DND-41 (cell line): ENCODE results near the gene MYL4.
A peak's percentile ranks its signal among the peaks of the same experiment; 100 is the strongest.

Experiments
- ATAC-seq: fragments of 200-7000 bp; cut with Tn5 transposase; 3 replicates; pipeline ENCODE4 v1.9.1; 2021; ENCODE audit warnings: low read depth; ENCODE audit not compliant: insufficient read depth
- DNase-seq: peaks from one replicate; pipeline ENCODE4 v3.0.0-alpha.2; 2020
- H2AFZ ChIP-seq: 2 replicates; pipeline ENCODE4 v1.6.0; 2012; ENCODE audit warnings: low read depth, low read length
- H3K27ac ChIP-seq: 2 replicates; pipeline ENCODE4 v1.5.1; 2012; ENCODE audit warnings: low read length, inconsistent platforms
- H3K27me3 ChIP-seq: fragments of 200-600 bp; sonication (generic); 2 replicates; pipeline ENCODE4 v1.6.0; 2012; ENCODE audit warnings: low read length, mild to moderate bottlenecking, inconsistent platforms; ENCODE audit not compliant: insufficient read depth, poor library complexity
- H3K36me3 ChIP-seq: 2 replicates; pipeline ENCODE4 v1.5.1; 2012; ENCODE audit warnings: low read length, inconsistent platforms; ENCODE audit not compliant: insufficient read depth
- H3K4me1 ChIP-seq: 2 replicates; pipeline ENCODE4 v1.5.1; 2012; ENCODE audit warnings: mild to moderate bottlenecking, low read length; ENCODE audit not compliant: insufficient read depth
- H3K4me2 ChIP-seq: 2 replicates; pipeline ENCODE4 v1.6.0; 2012; ENCODE audit warnings: mild to moderate bottlenecking, moderate library complexity, low read length, inconsistent platforms; ENCODE audit not compliant: insufficient read depth
- H3K4me3 ChIP-seq, 2 experiments: fragments of 200-600 bp in 1 of 2; shearing (Covaris generic) in 1 of 2; 2 replicates each; pipeline ENCODE4 v1.5.1; 2012 to 2016; ENCODE audit warnings: inconsistent platforms in 2 of 2, low read length in 2 of 2, mild to moderate bottlenecking in 2 of 2, low read depth in 1 of 2, moderate library complexity in 1 of 2
- H3K79me2 ChIP-seq: 2 replicates; pipeline ENCODE4 v1.6.0; 2012; ENCODE audit warnings: low read length, inconsistent platforms; ENCODE audit not compliant: insufficient read depth
- H3K9ac ChIP-seq: 2 replicates; pipeline ENCODE4 v1.6.0; 2012; ENCODE audit warnings: low read depth, mild to moderate bottlenecking, inconsistent platforms, low read length, moderate library complexity
- H3K9me3 ChIP-seq: 2 replicates; pipeline ENCODE4 v1.5.1; 2012; ENCODE audit warnings: low read length, moderate library complexity, mild to moderate bottlenecking, inconsistent platforms; ENCODE audit not compliant: insufficient read depth, severe bottlenecking
- H4K20me1 ChIP-seq: 2 replicates; pipeline ENCODE4 v1.6.0; 2012; ENCODE audit warnings: low read length; ENCODE audit not compliant: insufficient read depth
- CTCF ChIP-seq: IDR thresholded peaks from 2 replicates; pipeline ENCODE4 v1.5.1; 2012; ENCODE audit warnings: borderline replicate concordance, low read length, moderate library complexity, mild to moderate bottlenecking; ENCODE audit not compliant: poor library complexity, severe bottlenecking; ENCODE audit errors: extremely low read depth
- EZH2 ChIP-seq: IDR thresholded peaks from 3 replicates; pipeline ENCODE4 v1.6.1; 2012; ENCODE audit warnings: borderline replicate concordance, low read depth, mild to moderate bottlenecking, moderate library complexity, low read length, inconsistent platforms; ENCODE audit not compliant: severe bottlenecking

Gene MYL4

GRCh38 chr17:47239967-47240651 lies 31.0 kb downstream of the MYL4 start:
- H3K27me3 ChIP-seq: no peaks in the 10 kb centered on the region
- no peak overlapping the region for H2AFZ ChIP-seq
- DNase-seq: no peak
- H3K9ac ChIP-seq: no peak overlapping the region
- H3K36me3 ChIP-seq: no peaks in the 10 kb centered on the region
- no peak overlapping the region for H3K4me2 ChIP-seq
- no peaks in the 10 kb centered on the region for H3K4me1 ChIP-seq
- no peaks in the 10 kb centered on the region for H4K20me1 ChIP-seq
- H3K9me3 ChIP-seq: peaks cover 13% of the 10 kb centered on the region
- H3K4me3 ChIP-seq: no peak overlapping the region
- ATAC-seq: peak; percentile 33; the same call in 1 of the 3 replicates
- H3K27ac ChIP-seq: no peak overlapping the region
- H3K79me2 ChIP-seq: no peaks in the 10 kb centered on the region
- no peak for TF ChIP-seq EZH2
- no peak for TF ChIP-seq CTCF

GRCh38 chr17:47240806-47241205 lies 31.7 kb downstream of the MYL4 start:
- no peak for TF ChIP-seq EZH2
- no peak for TF ChIP-seq CTCF
- Histone ChIP-seq H3K4me3 (no peak overlapping the region), H3K4me1 (no peaks in the 10 kb centered on the region), H2AFZ (no peak overlapping the region), H3K4me2 (no peak overlapping the region), H3K79me2 (no peaks in the 10 kb centered on the region), H4K20me1 (no peaks in the 10 kb centered on the region), H3K27me3 (peaks cover 3% of the 10 kb centered on the region), H3K27ac (no peak overlapping the region), H3K9ac (no peak overlapping the region), H3K9me3 (peaks cover 13% of the 10 kb centered on the region), H3K36me3 (no peaks in the 10 kb centered on the region)
- DNase-seq (no peak), ATAC-seq (no peak)

- Histone ChIP-seq H2AFZ (no peak overlapping the region), H3K27me3 (peaks cover 6% of the 10 kb centered on the region), H3K9ac (no peak overlapping the region), H3K4me1 (no peaks in the 10 kb centered on the region), H3K27ac (no peak overlapping the region), H3K9me3 (no peaks in the 10 kb centered on the region), H4K20me1 (no peaks in the 10 kb centered on the region), H3K79me2 (no peaks in the 10 kb centered on the region), H3K4me2 (no peak overlapping the region), H3K36me3 (no peaks in the 10 kb centered on the region), H3K4me3 (no peak overlapping the region)
- no peak for DNase-seq
- TF ChIP-seq EZH2 (no peak), CTCF (no peak)
- no peak for ATAC-seq
Measured at GRCh38 chr17:47242648-47243047, 33.5 kb downstream of the MYL4 start.
